Transverse colon (tissue), 4 donors: Measurements from ENCODE around the gene SIDT2. TPM values are rescaled to one million over a fixed set of nuclear protein-coding genes. Genes with fewer than 3 reads are reported as not detected.

Experiments used
- DNase-seq: peaks from one replicate; pipeline ENCODE4 v3.0.0-alpha.2; 2019
- H3K27ac ChIP-seq, 4 donors: fragments of 200-600 bp; sonication (generic); 2 replicates each; pipeline ENCODE4 v1.5.1; 2016 to 2018; ENCODE audit warnings: inconsistent platforms in 4 of 4
- H3K27me3 ChIP-seq: fragments of 200-600 bp; sonication (generic); 2 replicates; pipeline ENCODE4 v1.5.1; 2017; ENCODE audit warnings: inconsistent platforms
- H3K36me3 ChIP-seq, 4 donors: fragments of 200-600 bp; sonication (generic); 2 replicates each; pipeline ENCODE4 v1.5.1; 2017 to 2019; ENCODE audit warnings: inconsistent platforms in 4 of 4
- H3K4me1 ChIP-seq, 4 donors: fragments of 200-600 bp; sonication (generic); 2 replicates each; pipeline ENCODE4 v1.5.1; 2017 to 2020; ENCODE audit warnings: inconsistent platforms in 4 of 4
- H3K4me3 ChIP-seq, 4 donors: fragments of 200-600 bp; sonication (generic); 1 replicate in 1 of 4; 2 replicates in 3 of 4; pipeline versions ENCODE4 v1.5.1 to v1.6.1; 2017 to 2019; ENCODE audit warnings: inconsistent platforms in 4 of 4
- H3K9me3 ChIP-seq, 2 donors: fragments of 200-600 bp; sonication (generic); 2 replicates each; pipeline ENCODE4 v1.5.1; 2017 to 2019; ENCODE audit warnings: inconsistent platforms in 2 of 2
- CTCF ChIP-seq, 5 experiments: fragments of 200-600 bp in 3 of 5; fragments of 450-650 bp in 2 of 5; sonication (generic) in 3 of 5; IDR thresholded peaks; 1 replicate in 2 of 5; 2 replicates in 3 of 5; pipeline ENCODE4 v1.5.1; 2016 to 2017; ENCODE audit warnings: antibody characterized with exemption in 5 of 5, inconsistent platforms in 3 of 5, mild to moderate bottlenecking in 2 of 5, moderate library complexity in 1 of 5
- EP300 ChIP-seq: sonication (generic); formaldehyde crosslinking; IDR thresholded peaks from one replicate; pipeline ENCODE4 v1.6.1; 2017; ENCODE audit warnings: antibody characterized with exemption, low read depth
- POLR2A ChIP-seq: fragments of 450-650 bp; IDR thresholded peaks from one replicate; pipeline ENCODE4 v1.6.1; 2016; ENCODE audit warnings: antibody characterized with exemption, mild to moderate bottlenecking, moderate library complexity
- POLR2AphosphoS5 ChIP-seq, 3 donors: sonication (generic); formaldehyde crosslinking; IDR thresholded peaks; one replicate each; pipeline ENCODE4 v1.6.1; 2016; ENCODE audit warnings: antibody characterized with exemption in 3 of 3
- WGBS, 2 donors: methylation state at CpG; one replicate each; pipeline ENCODE4 v1.1.5; 2018; ENCODE audit warnings: low coverage in 1 of 2; 5-methylcytosine and 5-hydroxymethylcytosine counted together
- in situ Hi-C, 4 donors: fragments of 200-750 bp; cut with MboI; loops; one replicate each; pipeline versions ENCODE4 v1.15.0 to v1.15.1; 2017; ENCODE audit warnings: low sequenced_read_pairs in 3 of 4, low pct_ligation_motif_present in 1 of 4, low pct_unique_long_range_greater_than_20kb in 1 of 4
- intact Hi-C: fragments of 100-400 bp; cut with DNase I; formaldehyde crosslinking; loops from one replicate; pipeline ENCODE4 v1.15.1; 2023; ENCODE audit warnings: low total_unique reads
- total RNA-seq, 4 donors: library from RNA; depleted of rRNA; stranded (reverse); fragments of >200 nt; gene quantifications; one replicate each; pipeline ENCODE4 v1.1.0, GENCODE V29; 2016

The SIDT2 gene
- total RNA-seq, 4 donors from 2014 or later, result 68.1 to 95.0 (median 78.2) TPM

- Histone ChIP-seq H3K27ac (peak overlapping the region; percentile 93 to 98 (median 96)), H3K9me3 (no peaks in the 10 kb centered on the region), H3K4me1 (peaks cover 21 to 61% (median 34%) of the 10 kb centered on the region in 4 donors), H3K27me3 (no peaks in the 10 kb centered on the region), H3K4me3 (peak overlapping the region in 1 of 4 donors; percentile 96), H3K36me3 (peaks cover 0 to 11% (median 0%) of the 10 kb centered on the region in 4 donors)
- intact Hi-C loops, result no loop called here
- WGBS, 2 donors, result 75 to 100% methylated on average over 2 to 10 of the region's 10 CpGs
- in situ Hi-C loops, result no loop called here
- no peak for DNase-seq
- TF ChIP-seq POLR2A (no peak), EP300 (no peak), CTCF (IDR thresholded peaks at IDR 0.05) (no peak), POLR2AphosphoS5 (IDR thresholded peaks at IDR 0.05) (no peak)
Observed at GRCh38 chr11:117146521-117146920, 32.0 kb upstream of the SIDT2 start.

- in situ Hi-C loops (no loop called here), intact Hi-C loops (no loop called here)
- Histone ChIP-seq H3K4me3 (no peak overlapping the region), H3K4me1 (peaks cover 10 to 49% (median 19%) of the 10 kb centered on the region in 4 donors), H3K9me3 (no peaks in the 10 kb centered on the region), H3K27ac (no peak overlapping the region), H3K27me3 (no peaks in the 10 kb centered on the region), H3K36me3 (peaks cover 0 to 12% (median 4%) of the 10 kb centered on the region in 4 donors)
- WGBS, 2 donors, result 41 to 48% methylated on average over 2 of the region's 2 CpGs
- TF ChIP-seq POLR2AphosphoS5 (IDR thresholded peaks at IDR 0.05) (no peak), CTCF (IDR thresholded peaks at IDR 0.05) (no peak), EP300 (no peak)
- DNase-seq, result no peak
Observed at GRCh38 chr11:117152066-117152465, 26.5 kb upstream of the SIDT2 start.

GRCh38 chr11:117154468-117154867 is 24.1 kb upstream of the SIDT2 start:
- intact Hi-C loops (no loop called here), in situ Hi-C loops (no loop called here)
- H3K4me1 ChIP-seq, result peaks cover 2 to 33% (median 13%) of the 10 kb centered on the region in 4 donors
- DNase-seq, result no peak
- WGBS, 2 donors, result 97 to 98% methylated on average over 5 of the region's 5 CpGs
- H3K36me3 ChIP-seq, result peaks cover 0 to 12% (median 2%) of the 10 kb centered on the region in 4 donors
- H3K4me3 ChIP-seq, result no peak overlapping the region
- no peaks in the 10 kb centered on the region for H3K27me3 ChIP-seq
- H3K9me3 ChIP-seq, result no peaks in the 10 kb centered on the region
- TF ChIP-seq POLR2A, result no peak
- H3K27ac ChIP-seq, result no peak overlapping the region

- DNase-seq, result no peak
- Histone ChIP-seq H3K36me3 (peaks cover 0 to 29% (median 13%) of the 10 kb centered on the region in 4 donors), H3K27me3 (no peaks in the 10 kb centered on the region), H3K4me1 (peaks cover 0 to 28% (median 3%) of the 10 kb centered on the region in 4 donors), H3K9me3 (no peaks in the 10 kb centered on the region), H3K4me3 (no peak overlapping the region), H3K27ac (no peak overlapping the region)
- WGBS, 2 donors, result 92% methylated on average over 2 of the region's 2 CpGs; no CpG with 5 or more reads in 1 of the 2 donors
- in situ Hi-C loops (no loop called here), intact Hi-C loops (no loop called here)
- TF ChIP-seq POLR2A (no peak), EP300 (no peak), CTCF (IDR thresholded peaks at IDR 0.05) (no peak), POLR2AphosphoS5 (IDR thresholded peaks at IDR 0.05) (no peak)
Observed at GRCh38 chr11:117157507-117157906, 21.0 kb upstream of the SIDT2 start.

GRCh38 chr11:117159892-117160291 is 18.7 kb upstream of the SIDT2 start:
- in situ Hi-C loops, result no loop called here
- H3K4me1 ChIP-seq, result peaks cover 0 to 23% (median 3%) of the 10 kb centered on the region in 4 donors
- WGBS, 2 donors, result 73 to 100% methylated on average over 1 to 2 of the region's 2 CpGs
- no peaks in the 10 kb centered on the region for H3K27me3 ChIP-seq
- H3K27ac ChIP-seq, result no peak overlapping the region
- H3K4me3 ChIP-seq, result no peak overlapping the region
- H3K36me3 ChIP-seq, result peaks cover 0 to 50% (median 24%) of the 10 kb centered on the region in 4 donors
- no peak for TF ChIP-seq EP300
- no peak for TF ChIP-seq POLR2AphosphoS5 (IDR thresholded peaks at IDR 0.05)
- TF ChIP-seq CTCF (IDR thresholded peaks at IDR 0.05), result no peak
- TF ChIP-seq POLR2A, result no peak
- DNase-seq, result no peak
- no peaks in the 10 kb centered on the region for H3K9me3 ChIP-seq
- intact Hi-C loops, result no loop called here
